MM.1S (cell line): Measurements from ENCODE around the gene FRAT1.

Experiments
- DNase-seq: peaks from one replicate; pipeline ENCODE4 v3.0.0-alpha.2; 2015
- H2AFZ ChIP-seq: fragments of 300-600 bp; sonication (generic); 2 replicates; pipeline ENCODE4 v1.6.0; 2016; ENCODE audit warnings: antibody characterized with exemption, low read length
- H3F3A ChIP-seq: fragments of 300-600 bp; sonication (generic); 2 replicates; pipeline ENCODE4 v1.6.1; 2016; ENCODE audit warnings: mild to moderate bottlenecking, antibody characterized with exemption, low read length, moderate library complexity, mixed read lengths; ENCODE audit not compliant: insufficient read depth
- H3K27ac ChIP-seq: fragments of 300-600 bp; sonication (generic); 2 replicates; pipeline ENCODE4 v1.5.1; 2016; ENCODE audit warnings: mild to moderate bottlenecking, low read length
- H3K27me3 ChIP-seq: fragments of 300-600 bp; sonication (generic); replicated peaks from 2 replicates; pipeline ENCODE4 v1.6.0; 2016; ENCODE audit warnings: low read length; ENCODE audit not compliant: insufficient read depth
- H3K36me3 ChIP-seq: fragments of 300-600 bp; sonication (generic); replicated peaks from 2 replicates; pipeline ENCODE4 v1.6.1; 2016; ENCODE audit warnings: mild to moderate bottlenecking, low read length, mixed read lengths; ENCODE audit not compliant: insufficient read depth
- H3K4me1 ChIP-seq: fragments of 300-600 bp; sonication (generic); 2 replicates; pipeline ENCODE4 v1.6.1; 2016; ENCODE audit warnings: low read length, mixed read lengths
- H3K4me2 ChIP-seq: fragments of 300-600 bp; sonication (generic); 2 replicates; pipeline ENCODE4 v1.6.0; 2016; ENCODE audit warnings: low read depth, low read length
- H3K4me3 ChIP-seq: fragments of 300-600 bp; sonication (generic); 2 replicates; pipeline ENCODE4 v1.5.1; 2016; ENCODE audit warnings: low read length, mixed read lengths
- H3K79me2 ChIP-seq: fragments of 300-600 bp; sonication (generic); 2 replicates; pipeline ENCODE4 v1.6.1; 2016; ENCODE audit warnings: mixed run types, low read length, mixed read lengths
- H3K9ac ChIP-seq: fragments of 300-600 bp; sonication (generic); 2 replicates; pipeline ENCODE4 v1.6.1; 2016; ENCODE audit warnings: low read length, mixed read lengths
- H3K9me2 ChIP-seq: fragments of 300-600 bp; sonication (generic); replicated peaks from 2 replicates; pipeline ENCODE4 v1.6.1; 2016; ENCODE audit warnings: mild to moderate bottlenecking, low read length, mixed read lengths; ENCODE audit not compliant: insufficient read depth
- H3K9me3 ChIP-seq: fragments of 300-600 bp; sonication (generic); replicated peaks from 2 replicates; pipeline ENCODE4 v1.6.1; 2016; ENCODE audit warnings: mild to moderate bottlenecking, low read length, mixed read lengths; ENCODE audit not compliant: insufficient read depth
- H4K20me1 ChIP-seq: fragments of 300-600 bp; sonication (generic); 2 replicates; pipeline ENCODE4 v1.6.1; 2016; ENCODE audit warnings: mild to moderate bottlenecking, low read length, moderate library complexity, mixed read lengths; ENCODE audit not compliant: insufficient read depth
- CTCF ChIP-seq: fragments of 300-600 bp; sonication (generic); IDR thresholded peaks from 2 replicates; pipeline ENCODE4 v1.5.1; 2016; ENCODE audit warnings: antibody characterized with exemption, low read length, mixed read lengths
- EZH2 ChIP-seq: fragments of 300-600 bp; sonication (generic); optimal IDR thresholded peaks from 2 replicates; pipeline ENCODE3; 2017; ENCODE audit warnings: low read depth, mild to moderate bottlenecking, antibody characterized with exemption, low read length, mixed read lengths
- EZH2phosphoT487 ChIP-seq: fragments of 300-600 bp; sonication (generic); IDR thresholded peaks from 2 replicates; pipeline ENCODE4 v1.6.1; 2018; ENCODE audit warnings: antibody characterized with exemption, low read length

Gene FRAT1

GRCh38 chr10:97325754-97326153, 6.7 kb downstream of the FRAT1 start:
- Histone ChIP-seq H3K79me2 (no peaks in the 10 kb centered on the region), H3K36me3 (no peaks in the 10 kb centered on the region), H3K4me2 (no peak overlapping the region), H3K27me3 (no peaks in the 10 kb centered on the region), H3K9ac (no peak overlapping the region), H3K4me3 (no peak overlapping the region), H2AFZ (no peak overlapping the region), H4K20me1 (no peaks in the 10 kb centered on the region), H3K9me2 (no peaks in the 10 kb centered on the region), H3K9me3 (no peaks in the 10 kb centered on the region), H3K27ac (no peak overlapping the region), H3K4me1 (peaks cover 15% of the 10 kb centered on the region; the same call in 1 of the 2 replicates), H3F3A (0 out of 2 replicates have a peak, but pooled peaks cover 5% of the 10 kb centered on the region)
- TF ChIP-seq EZH2phosphoT487: no peak
- TF ChIP-seq EZH2: no peak
- no peak for DNase-seq

GRCh38 chr10:97327348-97328294, 8.6 kb downstream of the FRAT1 start:
- Histone ChIP-seq H3K27me3 (no peaks in the 10 kb centered on the region), H3K36me3 (no peaks in the 10 kb centered on the region), H4K20me1 (no peaks in the 10 kb centered on the region), H3K9me3 (no peaks in the 10 kb centered on the region), H3K4me1 (peaks cover 9% of the 10 kb centered on the region; the same call in 1 of the 2 replicates), H3K4me2 (no peak overlapping the region), H3K27ac (no peak overlapping the region), H2AFZ (no peak overlapping the region), H3K9ac (no peak overlapping the region), H3K79me2 (no peaks in the 10 kb centered on the region), H3K9me2 (no peaks in the 10 kb centered on the region), H3K4me3 (no peak overlapping the region), H3F3A (0 out of 2 replicates have a peak, but pooled peaks cover 5% of the 10 kb centered on the region)
- no peak for TF ChIP-seq EZH2phosphoT487
- TF ChIP-seq CTCF: no peak
- TF ChIP-seq EZH2: no peak
- DNase-seq: no peak

DNA sequence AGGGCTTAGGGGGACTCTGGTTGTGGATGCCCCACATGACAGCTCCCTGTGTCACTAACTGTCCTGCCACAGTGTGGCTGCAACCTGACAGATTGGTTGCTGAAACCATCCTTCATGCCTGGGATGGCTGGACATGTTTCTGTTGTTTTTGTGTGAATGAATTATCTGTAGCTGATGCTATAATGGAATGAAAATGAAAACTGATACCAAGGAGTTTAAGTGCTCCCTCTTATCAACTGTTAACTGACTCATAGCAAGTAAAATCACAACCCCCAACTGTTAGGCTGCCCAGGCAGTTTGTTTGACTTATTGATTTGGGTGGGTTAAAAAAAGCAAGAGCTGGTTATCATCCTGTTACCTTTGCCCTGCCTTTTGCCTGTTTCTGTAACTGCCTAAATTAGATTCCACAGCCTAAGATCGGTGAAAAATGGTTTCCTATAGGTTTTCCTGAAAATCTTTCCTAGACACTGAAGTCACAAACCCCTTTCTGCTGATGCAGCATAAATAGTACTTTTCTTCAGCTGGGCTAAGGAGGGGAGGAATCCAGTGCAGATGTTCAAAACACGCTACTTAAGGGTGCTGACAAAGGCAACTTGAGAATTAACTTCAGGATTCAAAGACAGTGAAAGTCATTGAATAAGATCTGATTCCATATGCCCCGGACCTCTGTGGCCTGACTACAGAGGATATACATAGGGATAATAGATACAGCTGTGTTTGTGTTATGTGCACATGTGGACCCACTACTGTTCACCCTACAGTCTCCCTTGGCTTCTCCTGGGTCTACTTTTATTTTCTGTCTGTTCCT, 9.8 kb downstream of the FRAT1 start:
- no peaks in the 10 kb centered on the region for H3K36me3 ChIP-seq
- no peak overlapping the region for H3K4me3 ChIP-seq
- TF ChIP-seq EZH2 (no peak), EZH2phosphoT487 (no peak), CTCF (no peak)
- H3K4me1 ChIP-seq: peaks cover 16% of the 10 kb centered on the region; the same call in 1 of the 2 replicates
- H3F3A ChIP-seq: 0 out of 2 replicates have a peak, but pooled peaks cover 5% of the 10 kb centered on the region
- H3K9me3 ChIP-seq: no peaks in the 10 kb centered on the region
- H3K4me2 ChIP-seq: no peak overlapping the region
- H3K79me2 ChIP-seq: peaks cover 10% of the 10 kb centered on the region
- no peaks in the 10 kb centered on the region for H4K20me1 ChIP-seq
- H3K9me2 ChIP-seq: no peaks in the 10 kb centered on the region
- no peak overlapping the region for H3K27ac ChIP-seq
- no peaks in the 10 kb centered on the region for H3K27me3 ChIP-seq
- no peak overlapping the region for H3K9ac ChIP-seq
- no peak for DNase-seq
- no peak overlapping the region for H2AFZ ChIP-seq
